Measurements from ENCODE around the gene CREB3L1. TPM values are rescaled to one million over a fixed set of nuclear protein-coding genes. Genes with fewer than 3 reads are reported as not detected.

Gene CREB3L1
- 0.78 and 0.84 TPM in 2 replicates for total RNA-seq
- 0.22 and 0.23 TPM in 2 replicates for polyA plus RNA-seq
- 0.34 and 0.41 TPM in 2 replicates for polyA plus RNA-seq (2011; cell fraction: cytosol; rRNA removed)
- polyA plus RNA-seq (2011; cell fraction: nucleus; rRNA removed): 0.13 and 0.20 TPM in 2 replicates
- 0.68 and 1.3 TPM in 2 replicates for polyA plus RNA-seq (2012)
- 0.19 and 1.5 TPM in 2 replicates for polyA minus RNA-seq
- polyA minus RNA-seq (2011; cell fraction: cytosol; rRNA and poly(A)+ RNA removed): 2.8 TPM
- not detected in 2 replicates for polyA minus RNA-seq (2011; cell fraction: nucleus; rRNA and poly(A)+ RNA removed)
- Bru-seq, nascent RNA: percentile 16 among the genes with signal in this experiment
- percentile 12 among the genes with signal in this experiment for BruChase-seq, experiment 1, labeled RNA remaining after a 6-hour chase
- percentile 14 among the genes with signal in this experiment for BruChase-seq, experiment 2, labeled RNA remaining after a 2-hour chase
- long read RNA-seq, partial matches to known transcripts: 0 of 2 reads
- long read RNA-seq, other reads (novel, unspliced or antisense): 1 of 2 reads

DNA sequence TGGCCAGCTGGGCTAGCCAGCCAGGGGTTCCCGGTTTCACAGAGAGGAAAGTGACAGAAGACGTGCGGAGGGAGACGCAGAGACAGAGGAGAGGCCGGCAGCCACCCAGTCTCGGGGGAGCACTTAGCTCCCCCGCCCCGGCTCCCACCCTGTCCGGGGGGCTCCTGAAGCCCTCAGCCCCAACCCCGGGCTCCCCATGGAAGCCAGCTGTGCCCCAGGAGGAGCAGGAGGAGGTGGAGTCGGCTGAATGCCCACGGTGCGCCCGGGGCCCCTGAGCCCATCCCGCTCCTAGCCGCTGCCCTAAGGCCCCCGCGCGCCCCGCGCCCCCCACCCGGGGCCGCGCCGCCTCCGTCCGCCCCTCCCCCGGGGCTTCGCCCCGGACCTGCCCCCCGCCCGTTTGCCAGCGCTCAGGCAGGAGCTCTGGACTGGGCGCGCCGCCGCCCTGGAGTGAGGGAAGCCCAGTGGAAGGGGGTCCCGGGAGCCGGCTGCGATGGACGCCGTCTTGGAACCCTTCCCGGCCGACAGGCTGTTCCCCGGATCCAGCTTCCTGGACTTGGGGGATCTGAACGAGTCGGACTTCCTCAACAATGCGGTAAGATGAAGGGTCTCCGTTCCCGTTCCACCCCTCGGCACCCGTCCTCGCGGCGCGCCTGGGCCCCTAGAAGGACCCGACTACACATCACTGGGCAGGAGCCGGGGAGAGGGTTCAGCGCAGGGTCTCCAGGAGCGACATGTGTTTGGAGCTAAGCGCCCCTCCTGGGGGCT lies at the start of gene CREB3L1:
Gene CREB3L1 (plus strand): TSS at position 41 of the 765 bp plus-strand sequence. CDS start 450 bp downstream, at position 491.
- Histone ChIP-seq H3K4me1 (ENCODE audit: control insufficient read depth, extremely low read depth, insufficient read depth, low read length) (peaks cover 13% of the 10 kb centered on the region), H3K9ac (replicated peaks; ENCODE audit: extremely low read depth, insufficient read depth, low read length) (no peak within 1 kb of the TSS), H3K9me1 (replicated peaks; ENCODE audit: control insufficient read depth, extremely low read depth, insufficient read depth, low read length) (no peaks in the 10 kb centered on the region), H3K4me2 (ENCODE audit: insufficient read depth, low read length) (no peak within 1 kb of the TSS), H2AFZ (ENCODE audit: low read depth, low read length) (peak within 1 kb of the TSS; percentile 28), H4K20me1 (replicated peaks; ENCODE audit: control insufficient read depth, extremely low read depth, insufficient read depth, low read length) (no peaks in the 10 kb centered on the region), H3K27me3 (ENCODE audit: control insufficient read depth in 2 of 2, insufficient read depth in 2 of 2, low read length in 2 of 2) (peaks cover 36 to 39% of the 10 kb centered on the region in 2 experiments), H3K9me3 (replicated peaks; ENCODE audit: control insufficient read depth, insufficient read depth, low read length) (no peaks in the 10 kb centered on the region), H3K36me3 (ENCODE audit: control insufficient read depth in 2 of 2, extremely low read depth in 1 of 2, insufficient read depth in 2 of 2, low read length in 2 of 2) (no peaks in the 10 kb centered on the region), H3K79me2 (ENCODE audit: control insufficient read depth, insufficient read depth, low read length) (no peaks in the 10 kb centered on the region), H3K27ac (ENCODE audit: insufficient read depth, low read depth, low read length) (no peak within 1 kb of the TSS), H3K4me3 (replicated peaks in 1 of 3; ENCODE audit: insufficient read depth in 1 of 3, low read depth in 1 of 3, low read length in 3 of 3) (peak within 1 kb of the TSS in 1 of 3 experiments; percentile 33)
- BruUV-seq (replicated peaks): no TSS peak
- POLR2A ChIA-PET: interaction anchor here (0.7 kb wide), 1 partner anchor 40 kb away, joined by 3 read pairs; no protein-coding TSS in a partner anchor
- FAIRE-seq (no peak), DNase-seq (ENCODE audit: low read depth, low spot score) (no peak)
- CTCF ChIA-PET: interaction anchor here (0.7 to 5.1 kb wide), 6 partner anchors 18 to 68 kb away, joined by 3 to 37 read pairs (median 8); no protein-coding TSS in a partner anchor
- dilution Hi-C loops (cut with MboI; ENCODE audit: extremely low pct_ligation_motif_present, low sequenced_read_pairs) (no loop called here), intact Hi-C loops (cut with micrococcal nuclease) (loop anchor here (2.0 kb wide), 1 partner anchor 19 kb away; no protein-coding TSS in a partner anchor)
- no peak for TF ChIP-seq FOS (IDR thresholded peaks at IDR 0.05; ENCODE audit: borderline replicate concordance, insufficient read depth, low read length)
- peak; percentile 81 for TF ChIP-seq EZH2 (IDR thresholded peaks at IDR 0.05; ENCODE audit: borderline replicate concordance, low read depth, low read length, severe bottlenecking)
- no peak for TF ChIP-seq POLR2AphosphoS5 (IDR thresholded peaks at IDR 0.05; ENCODE audit: insufficient read depth, low read depth, low read length)

DNA sequence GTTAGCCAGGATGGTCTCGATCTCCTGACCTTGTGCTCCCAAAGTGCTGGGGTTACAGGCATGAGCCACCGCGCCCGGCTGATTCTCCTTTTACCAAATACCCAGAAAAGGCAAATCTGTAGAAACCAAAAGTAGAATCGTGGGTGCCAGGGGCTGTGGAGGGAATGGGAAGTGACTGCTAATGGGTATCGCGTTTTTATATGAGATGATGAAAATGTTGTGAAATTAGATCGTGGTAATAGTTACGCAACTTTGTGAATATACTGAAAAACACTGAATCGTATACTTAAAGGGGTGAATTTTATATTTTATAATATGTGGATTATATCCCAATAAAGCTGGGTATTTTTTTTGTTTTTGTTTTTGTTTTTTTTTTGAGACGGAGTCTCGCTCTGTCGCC lies 48.2 kb upstream of the CREB3L1 start:
- intact Hi-C loops (cut with micrococcal nuclease) (no loop called here), dilution Hi-C loops (cut with MboI; ENCODE audit: extremely low pct_ligation_motif_present, low sequenced_read_pairs) (no loop called here)
- ChIA-PET POLR2A (no interaction called here), CTCF (no interaction called here)
- no peaks in the 10 kb centered on the region for H3K9me1 ChIP-seq (replicated peaks; ENCODE audit: control insufficient read depth, extremely low read depth, insufficient read depth, low read length)
- H3K9me3 ChIP-seq (replicated peaks; ENCODE audit: control insufficient read depth, insufficient read depth, low read length): no peaks in the 10 kb centered on the region
- peaks cover 0 to 15% of the 10 kb centered on the region in 2 experiments for H3K27me3 ChIP-seq (ENCODE audit: control insufficient read depth in 2 of 2, insufficient read depth in 2 of 2, low read length in 2 of 2)
- H2AFZ ChIP-seq (ENCODE audit: low read depth, low read length): no peak overlapping the region
- H3K79me2 ChIP-seq (ENCODE audit: control insufficient read depth, insufficient read depth, low read length): no peaks in the 10 kb centered on the region
- TF ChIP-seq JUN (IDR thresholded peaks at IDR 0.05; ENCODE audit: borderline replicate concordance, insufficient read depth, insufficient read length, low read depth) (no peak), FOS (IDR thresholded peaks at IDR 0.05; ENCODE audit: borderline replicate concordance, insufficient read depth, low read length) (no peak), GATA2 (IDR thresholded peaks at IDR 0.05; ENCODE audit: insufficient read depth, insufficient read length, low read depth, low read length) (no peak), MYC (IDR thresholded peaks at IDR 0.05; ENCODE audit: low read depth, low read length) (no peak), POLR2AphosphoS5 (IDR thresholded peaks at IDR 0.05; ENCODE audit: insufficient read depth, low read depth, low read length) (no peak), POLR2A (IDR thresholded peaks at IDR 0.05; ENCODE audit: low read depth, low read length) (no peak)
- TF ChIP-seq, protein P1, sequence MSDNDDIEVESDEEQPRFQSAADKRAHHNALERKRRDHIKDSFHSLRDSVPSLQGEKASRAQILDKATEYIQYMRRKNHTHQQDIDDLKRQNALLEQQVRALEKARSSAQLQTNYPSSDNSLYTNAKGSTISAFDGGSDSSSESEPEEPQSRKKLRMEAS (IDR thresholded peaks at IDR 0.05; ENCODE audit: insufficient read depth, insufficient read length): no peak
- no peak overlapping the region for H3K4me3 ChIP-seq (replicated peaks in 1 of 3; ENCODE audit: insufficient read depth in 1 of 3, low read depth in 1 of 3, low read length in 3 of 3)
- H3K4me1 ChIP-seq (ENCODE audit: control insufficient read depth, extremely low read depth, insufficient read depth, low read length): no peaks in the 10 kb centered on the region
- no peak overlapping the region for H3K27ac ChIP-seq (ENCODE audit: insufficient read depth, low read depth, low read length)
- no peak overlapping the region for H3K9ac ChIP-seq (replicated peaks; ENCODE audit: extremely low read depth, insufficient read depth, low read length)
- FAIRE-seq: no peak
- DNase-seq (ENCODE audit: low read depth, low spot score): no peak
- H3K36me3 ChIP-seq (ENCODE audit: control insufficient read depth in 2 of 2, extremely low read depth in 1 of 2, insufficient read depth in 2 of 2, low read length in 2 of 2): no peaks in the 10 kb centered on the region
- BruUV-seq (replicated peaks): no TSS peak
- no peak overlapping the region for H3K4me2 ChIP-seq (ENCODE audit: insufficient read depth, low read length)
- no peaks in the 10 kb centered on the region for H4K20me1 ChIP-seq (replicated peaks; ENCODE audit: control insufficient read depth, extremely low read depth, insufficient read depth, low read length)

All from endothelial cell of umbilical vein (primary cell).